Sigmoid colon (tissue), 4 donors: Measurements from ENCODE around the gene CERS1.

Experiments
- EP300 ChIP-seq, 4 donors: sonication (generic); formaldehyde crosslinking; IDR thresholded peaks; one replicate each; pipeline ENCODE4 v1.6.1; 2017; ENCODE audit warnings: antibody characterized with exemption in 4 of 4
- POLR2A ChIP-seq, 2 donors: fragments of 450-650 bp; IDR thresholded peaks; one replicate each; pipeline ENCODE4 v1.6.1; 2016; ENCODE audit warnings: antibody characterized with exemption in 2 of 2, mild to moderate bottlenecking in 2 of 2, moderate library complexity in 2 of 2

GRCh38 chr19:18922228-18922985 is 26.4 kb upstream of the CERS1 start:
- TF ChIP-seq POLR2A (IDR thresholded peaks at IDR 0.05) = no peak
- no peak for TF ChIP-seq EP300 (IDR thresholded peaks at IDR 0.05)
